ENCODE results near the gene SUN5. TPM values are rescaled to one million over a fixed set of nuclear protein-coding genes. Genes with fewer than 3 reads are reported as not detected.

SUN5 gene
- total RNA-seq, 1 experiment from 2014 or later, result not detected

- no peaks in the 10 kb centered on the region; the same call in 1 of the 2 replicates for H3K9me3 ChIP-seq
- no peak overlapping the region for H3K4me3 ChIP-seq
- H3K27me3 ChIP-seq, result no peaks in the 10 kb centered on the region
- no peak for DNase-seq
- H3K36me3 ChIP-seq, result no peaks in the 10 kb centered on the region
These were observed 13.8 kb downstream of the SUN5 start for GRCh38 chr20:32990426-32990825.

GRCh38 chr20:32989507-32990283 is 14.5 kb downstream of the SUN5 start:
- no peak for DNase-seq
- Histone ChIP-seq H3K27me3 (no peaks in the 10 kb centered on the region), H3K36me3 (no peaks in the 10 kb centered on the region), H3K4me3 (no peak overlapping the region), H3K9me3 (no peaks in the 10 kb centered on the region)

GRCh38 chr20:32988008-32988407 is 16.2 kb downstream of the SUN5 start:
- H3K9me3 ChIP-seq, result no peaks in the 10 kb centered on the region
- DNase-seq, result no peak
- H3K27me3 ChIP-seq, result no peaks in the 10 kb centered on the region

GRCh38 chr20:32987044-32987825 is 17.0 kb downstream of the SUN5 start:
- no peaks in the 10 kb centered on the region for H3K27me3 ChIP-seq
- H3K9me3 ChIP-seq, result no peaks in the 10 kb centered on the region
- H3K36me3 ChIP-seq, result no peaks in the 10 kb centered on the region
- no peak overlapping the region for H3K4me3 ChIP-seq
- DNase-seq, result no peak

More at GRCh38 chr20:32988008-32988407, 16.2 kb downstream of the SUN5 start:
- H3K36me3 ChIP-seq, result no peaks in the 10 kb centered on the region
- no peak overlapping the region for H3K4me3 ChIP-seq

DNA sequence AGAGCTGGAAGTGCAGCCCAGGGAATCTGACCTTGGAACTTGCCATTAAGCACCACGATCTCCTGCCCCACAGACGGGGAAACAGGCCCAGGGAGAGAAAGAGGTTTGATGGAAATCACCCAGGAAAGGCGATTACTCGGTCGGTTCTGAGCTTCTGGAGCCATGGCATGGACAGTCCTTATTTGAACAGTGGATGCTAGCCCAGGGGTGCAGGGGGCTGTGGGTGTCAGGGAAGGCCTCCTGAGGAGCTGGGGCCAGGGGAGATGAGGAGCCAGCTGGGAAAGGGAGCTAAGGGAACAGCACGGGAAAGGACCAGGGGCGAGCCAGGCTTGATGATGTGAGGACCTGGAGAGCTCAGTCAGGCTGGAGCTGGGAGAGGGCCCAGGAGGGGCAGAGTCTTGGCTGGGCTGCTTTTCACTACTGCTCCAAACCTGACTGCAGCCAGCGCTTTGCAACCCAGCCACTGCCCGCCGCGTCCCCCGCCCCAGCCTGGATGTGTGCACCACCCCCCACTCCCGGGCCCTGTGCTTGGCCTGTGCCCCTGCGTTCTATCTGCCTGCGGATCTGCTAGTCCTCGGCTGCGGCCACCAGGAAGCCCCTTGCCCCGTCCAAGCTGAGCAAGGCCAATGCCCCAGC is 17.8 kb downstream of the SUN5 start:
- Histone ChIP-seq H3K4me3 (no peak overlapping the region), H3K9me3 (no peaks in the 10 kb centered on the region), H3K36me3 (no peaks in the 10 kb centered on the region), H3K27me3 (no peaks in the 10 kb centered on the region)
- no peak for DNase-seq

DNA sequence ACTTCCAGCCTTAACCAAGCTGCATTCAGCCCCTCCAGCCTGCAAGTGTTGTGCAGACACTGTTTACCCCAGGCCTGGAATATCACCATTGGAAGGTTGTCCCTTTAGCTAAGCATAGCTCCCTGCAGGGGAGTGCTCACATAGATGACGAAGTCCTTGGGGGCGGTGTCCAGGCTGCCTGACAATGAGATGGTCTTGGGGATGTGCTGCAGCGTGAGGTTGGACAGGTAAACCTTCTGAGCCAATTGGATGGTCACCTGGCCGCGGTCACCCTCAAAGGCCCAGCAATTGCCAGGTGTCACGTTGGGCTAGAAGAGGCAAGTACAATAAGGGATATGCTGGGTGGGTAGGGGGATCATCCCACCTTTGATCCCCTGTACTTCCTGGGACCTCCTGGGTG is 18.6 kb downstream of the SUN5 start:
- Histone ChIP-seq H3K9me3 (no peaks in the 10 kb centered on the region), H3K4me3 (no peak overlapping the region), H3K36me3 (no peaks in the 10 kb centered on the region), H3K27me3 (no peaks in the 10 kb centered on the region)
- DNase-seq, result no peak

DNA sequence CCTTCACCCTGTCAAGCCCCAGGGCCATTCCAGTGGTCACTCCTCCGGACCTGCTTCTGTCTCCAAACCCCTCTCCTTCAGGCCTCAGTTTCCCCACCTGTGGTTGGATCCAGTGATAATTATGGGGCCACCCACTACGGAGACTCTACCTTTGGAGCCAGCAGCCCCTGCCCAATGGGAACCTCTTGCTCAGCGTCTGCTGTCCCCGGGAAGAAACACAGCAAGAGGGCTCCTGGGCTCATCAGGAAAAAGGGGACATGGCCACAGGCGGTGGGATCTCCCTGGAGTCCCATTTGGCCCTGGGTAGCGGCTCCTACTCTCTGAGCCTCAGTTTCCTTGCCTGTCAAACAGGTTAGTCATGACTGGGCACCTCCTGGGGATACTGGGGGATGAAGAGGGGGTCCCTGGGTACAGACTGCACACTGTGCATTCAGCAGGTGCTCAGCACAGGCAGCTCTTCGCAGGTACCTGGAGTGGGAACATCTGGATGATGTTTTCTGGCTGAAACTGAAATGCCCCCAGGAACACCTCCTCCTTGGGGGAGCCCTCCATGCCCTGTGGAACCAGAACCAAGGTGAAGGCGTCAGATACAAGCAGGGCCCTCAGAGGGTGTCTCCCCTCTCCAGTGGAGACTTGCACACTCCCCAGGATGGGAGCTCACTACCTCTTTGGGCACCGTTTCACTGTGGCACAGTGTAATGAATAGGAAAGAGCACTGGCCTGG is 19.4 kb downstream of the SUN5 start:
- no peaks in the 10 kb centered on the region for H3K9me3 ChIP-seq
- no peak overlapping the region for H3K4me3 ChIP-seq
- no peak for DNase-seq
- H3K27me3 ChIP-seq, result no peaks in the 10 kb centered on the region
- H3K36me3 ChIP-seq, result no peaks in the 10 kb centered on the region

DNA sequence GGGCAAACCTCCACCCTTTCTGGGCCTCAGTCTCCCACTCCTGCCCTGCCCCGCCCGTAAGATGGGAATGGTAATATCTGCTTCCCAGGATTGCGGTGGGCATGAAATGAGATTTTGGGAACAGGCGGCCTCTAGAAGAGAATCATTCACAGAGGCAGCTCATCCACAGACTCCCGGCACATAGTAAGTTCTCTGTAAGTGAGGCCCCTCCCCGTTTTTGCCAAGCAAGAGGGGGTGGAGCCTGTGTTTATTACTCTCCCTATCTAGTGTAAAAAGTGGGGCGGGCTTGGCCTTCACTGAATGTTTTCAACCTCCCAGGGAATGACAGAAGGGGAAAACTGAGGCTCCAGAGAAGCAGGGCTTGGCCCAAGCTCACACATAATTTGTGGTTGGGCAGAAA is 20.0 kb downstream of the SUN5 start:
- no peaks in the 10 kb centered on the region for H3K9me3 ChIP-seq
- H3K27me3 ChIP-seq, result no peaks in the 10 kb centered on the region
- no peak for DNase-seq
- no peak overlapping the region for H3K4me3 ChIP-seq
- H3K36me3 ChIP-seq, result no peaks in the 10 kb centered on the region

DNA sequence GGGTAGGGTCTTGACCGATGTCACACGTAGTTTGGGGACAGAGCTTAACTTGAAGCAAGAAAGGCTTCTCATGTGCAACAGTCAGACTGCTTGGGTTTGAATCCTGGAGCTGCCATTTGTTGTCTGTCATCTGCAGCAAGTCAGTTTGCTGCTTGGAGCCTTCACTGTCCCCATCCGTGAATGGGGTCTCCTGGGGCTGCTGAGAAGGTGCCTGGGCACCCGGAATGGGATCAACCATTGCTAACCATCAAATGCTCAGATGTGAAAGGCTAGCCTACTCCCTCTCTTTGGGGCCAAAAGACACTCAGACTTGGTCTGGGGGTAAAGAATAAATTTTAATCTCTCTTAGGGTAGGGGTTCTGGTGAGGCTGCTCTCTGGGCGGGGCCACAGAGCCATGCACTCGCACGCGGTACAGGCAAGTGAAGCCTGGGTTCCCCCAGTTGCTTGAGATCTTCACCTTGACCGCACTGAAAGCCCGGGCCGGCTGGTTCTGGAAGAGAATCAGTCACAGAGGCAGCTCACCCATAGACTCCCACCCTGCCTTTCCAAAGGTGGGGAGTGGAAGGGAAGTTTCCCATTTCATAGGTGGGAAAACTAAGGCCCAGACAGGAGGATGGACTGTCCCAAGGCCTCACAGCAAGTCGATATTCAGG is 20.6 kb downstream of the SUN5 start:
- no peaks in the 10 kb centered on the region for H3K27me3 ChIP-seq
- H3K36me3 ChIP-seq, result no peaks in the 10 kb centered on the region
- no peak for DNase-seq
- no peaks in the 10 kb centered on the region for H3K9me3 ChIP-seq
- H3K4me3 ChIP-seq, result no peak overlapping the region

DNA sequence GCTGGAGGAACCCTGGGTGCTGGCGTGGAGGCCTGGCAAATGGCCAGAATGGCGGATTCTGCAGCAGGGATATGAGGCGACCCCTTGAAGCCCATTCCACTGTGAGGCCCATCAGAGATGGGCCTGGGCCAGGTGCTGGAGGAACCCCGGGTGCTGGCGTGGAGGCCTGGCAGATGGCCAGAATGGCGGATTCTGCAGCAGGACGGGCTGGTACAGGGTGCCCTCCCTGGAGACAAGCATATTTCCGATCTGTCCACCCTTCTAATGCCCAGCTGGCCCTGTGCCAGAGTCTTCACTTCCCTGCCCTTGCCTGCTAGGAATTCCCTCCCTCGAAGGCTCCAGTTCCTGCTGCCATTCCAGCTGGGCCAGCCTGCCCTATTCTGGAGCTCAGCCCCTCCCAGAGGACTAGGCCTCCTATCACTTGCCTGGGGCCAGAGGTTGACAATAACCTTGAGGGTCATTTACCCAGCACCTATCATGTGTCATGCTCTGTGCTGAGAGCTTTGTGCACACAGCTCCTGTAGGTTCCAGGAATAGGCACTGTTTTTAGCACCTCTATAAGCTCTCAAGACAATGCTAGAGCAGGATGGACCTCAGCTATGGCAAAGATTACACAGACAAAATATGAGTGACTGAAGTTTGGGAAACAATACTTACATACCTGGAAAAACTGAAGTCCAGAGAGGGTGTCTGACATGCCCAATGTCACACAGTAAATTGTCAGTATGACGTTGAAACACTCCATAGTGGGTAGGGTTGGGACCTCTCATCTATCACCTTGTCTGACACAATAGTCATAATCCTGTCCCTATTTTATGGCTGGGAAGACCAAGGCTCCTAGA is 21.4 kb downstream of the SUN5 start:
- Histone ChIP-seq H3K27me3 (no peaks in the 10 kb centered on the region), H3K9me3 (no peaks in the 10 kb centered on the region), H3K4me3 (no peak overlapping the region), H3K36me3 (no peaks in the 10 kb centered on the region)
- no peak for DNase-seq

- no peak for DNase-seq
- no peaks in the 10 kb centered on the region for H3K27me3 ChIP-seq
- H3K36me3 ChIP-seq, result no peaks in the 10 kb centered on the region
- no peaks in the 10 kb centered on the region for H3K9me3 ChIP-seq
- H3K4me3 ChIP-seq, result no peak overlapping the region
These were observed 23.2 kb downstream of the SUN5 start for GRCh38 chr20:32980990-32981389.

DNA sequence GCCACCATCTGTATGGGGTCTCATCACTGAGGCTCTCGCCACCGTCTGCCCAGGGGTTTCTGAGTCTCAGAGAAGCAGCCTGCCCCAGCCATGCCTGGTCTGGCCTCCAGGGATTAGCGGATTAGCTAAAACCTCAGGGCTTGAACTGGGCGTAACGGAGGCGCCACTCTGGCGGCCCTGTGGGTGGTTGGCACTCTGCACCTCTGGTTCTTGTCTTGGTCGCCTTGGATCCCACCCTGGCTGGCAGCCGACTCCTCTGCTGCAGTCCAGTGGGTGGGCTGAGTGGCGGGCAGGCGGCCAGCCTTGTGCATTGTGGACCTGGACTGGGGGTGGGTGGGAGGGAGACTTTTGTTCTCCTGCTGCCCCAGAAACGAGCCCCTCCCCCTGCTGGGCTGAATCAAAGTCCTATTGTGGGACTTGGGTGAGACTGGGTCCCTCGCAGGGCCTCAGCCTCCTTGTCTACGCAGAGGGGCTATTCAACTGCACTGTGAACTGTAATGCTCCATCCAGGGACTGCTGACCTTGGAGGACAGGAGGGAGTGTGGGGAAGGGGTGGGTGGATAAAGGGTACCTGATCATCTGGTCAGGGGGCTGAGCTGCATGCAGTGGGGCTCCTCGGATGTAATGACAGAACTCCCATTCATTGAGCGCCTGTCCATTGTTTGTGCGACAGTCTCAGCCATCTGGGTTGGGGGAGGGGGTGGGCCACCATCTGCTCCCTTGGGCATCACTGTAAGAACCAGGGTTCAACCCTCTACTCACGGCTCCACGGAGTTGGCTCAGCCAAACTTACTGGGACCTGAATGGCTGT is 23.9 kb downstream of the SUN5 start:
- Histone ChIP-seq H3K4me3 (no peak overlapping the region), H3K9me3 (no peaks in the 10 kb centered on the region), H3K36me3 (no peaks in the 10 kb centered on the region), H3K27me3 (no peaks in the 10 kb centered on the region)
- DNase-seq, result no peak

GRCh38 chr20:32979201-32979998 is 24.8 kb downstream of the SUN5 start:
- no peaks in the 10 kb centered on the region for H3K9me3 ChIP-seq
- no peak overlapping the region for H3K4me3 ChIP-seq
- H3K36me3 ChIP-seq, result no peaks in the 10 kb centered on the region
- no peaks in the 10 kb centered on the region for H3K27me3 ChIP-seq
- no peak for DNase-seq

- Histone ChIP-seq H3K36me3 (no peaks in the 10 kb centered on the region), H3K4me3 (no peak overlapping the region), H3K9me3 (no peaks in the 10 kb centered on the region), H3K27me3 (no peaks in the 10 kb centered on the region)
- no peak for DNase-seq
These were observed 26.3 kb downstream of the SUN5 start for GRCh38 chr20:32978009-32978335.
